Pancreas (tissue), 10 donors: ENCODE results near the gene TNFRSF8. TPM values are rescaled to one million over a fixed set of nuclear protein-coding genes. Genes with fewer than 3 reads are reported as not detected.
"Not testable (repeated sequence)": the region's sequence is repeated elsewhere in the genome, so short reads cannot be mapped to it uniquely, and the experiment has no call there.

ENCODE experiments used
- ATAC-seq, 4 donors: fragments of 200-7000 bp; cut with Tn5 transposase; one replicate each; pipeline versions ENCODE4 v1.8.0 to v1.9.1; 2020; ENCODE audit warnings: mild to moderate bottlenecking in 4 of 4, moderate library complexity in 4 of 4
- DNase-seq, 6 donors: peaks; one replicate each; pipeline ENCODE4 v3.0.0-alpha.2; 2020
- FAIRE-seq: peaks from 2 replicates; lab custom pipeline; 2012; peaks lifted over from hg19 to GRCh38; lab: Jason Lieb, UNC
- H3K27ac ChIP-seq, 4 donors: fragments of 200-600 bp; sonication (generic); 1 replicate in 3 of 4; 2 replicates in 1 of 4; pipeline versions ENCODE4 v1.5.0 to v1.8.0; 2020
- H3K27me3 ChIP-seq, 4 donors: fragments of 200-600 bp; one replicate each; pipeline ENCODE4 v1.8.0; 2021
- H3K36me3 ChIP-seq, 3 donors: fragments of 200-600 bp; sonication (generic) in 1 of 3; one replicate each; pipeline versions ENCODE4 v1.5.0 to v1.8.0; 2020 to 2021
- H3K4me1 ChIP-seq, 3 donors: fragments of 200-600 bp; one replicate each; pipeline ENCODE4 v1.8.0; 2021
- H3K4me3 ChIP-seq, 4 donors: fragments of 200-600 bp; sonication (generic) in 2 of 4; one replicate each; pipeline versions ENCODE4 v1.5.0 to v1.8.0; 2020 to 2021
- H3K9me3 ChIP-seq, 4 donors: fragments of 200-600 bp; one replicate each; pipeline ENCODE4 v1.8.0; 2021
- CTCF ChIP-seq, 4 donors: fragments of 200-600 bp; sonication (generic) in 3 of 4; IDR thresholded peaks; one replicate each; pipeline versions ENCODE4 v1.5.0 to v1.8.0; 2021; ENCODE audit warnings: antibody characterized with exemption in 4 of 4
- WGBS, 2 donors: extraction: QIAGEN DNeasy Blood & Tissue Kit; methylation state at CpG; one replicate each; pipeline ENCODE4 v1.1.7; 2013; 5-methylcytosine and 5-hydroxymethylcytosine counted together
- intact Hi-C, 3 donors: fragments of 100-400 bp; cut with DNase I; formaldehyde crosslinking; loops; one replicate each; pipeline versions ENCODE4 v1.11.1 to v1.14.2; 2022
- polyA plus RNA-seq, 2 donors: library from polyadenylated mRNA; stranded (reverse); fragments of 200-250 nt; gene quantifications; one replicate each; pipeline ENCODE4 v1.2.3, GENCODE V29; 2013
- total RNA-seq, 6 donors: library from RNA; stranded (reverse); fragmentation: NEBNext Ultra II Directional in 4 of 6; extraction: Animal tissue kit (Norgen Biotek cat#: 25700) in 4 of 6; gene quantifications; one replicate each; pipeline versions ENCODE4 v1.2.1 to v1.2.4, GENCODE V29; 2021 to 2023
- donor health status: healthy with polysubstance abuse.
- donor health status: DM: no; HTN: no; CAD: no; lungs with moderate emphysema.
- donor health status: DM: no; HTN: no; CAD: no.
- donor health status: control.
- donor health status: control.
- donor health status: Bipolar disorder and iron deficiency.
- donor health status: DM: yes; HTN: yes; CAD: no.
- donor health status: DM: no; HTN: no; CAD: no.
- donor health status: DM: no; HTN: no; CAD: no.
- donor health status: DM: yes; HTN: yes; CAD: no.

The TNFRSF8 gene
- total and polyA plus RNA-seq, 8 donors: 0.08 to 0.72 (median 0.25) TPM; not detected in 1

- Histone ChIP-seq H3K9me3 (no peaks in the 10 kb centered on the region), H3K27me3 (no peaks in the 10 kb centered on the region), H3K4me3 (no peak overlapping the region), H3K27ac (no peak overlapping the region), H3K4me1 (no peaks in the 10 kb centered on the region), H3K36me3 (no peaks in the 10 kb centered on the region)
- DNase-seq: no peak
- no peak for FAIRE-seq
- 52 to 56% methylated on average over 17 of the region's 17 CpGs for WGBS, 2 donors
- no peak for ATAC-seq
- intact Hi-C loops: no loop called here
- TF ChIP-seq CTCF (IDR thresholded peaks at IDR 0.05): no peak
These were observed 24.5 kb upstream of the TNFRSF8 start for GRCh38 chr1:12038356-12039163.

GRCh38 chr1:12039164-12039525 is 24.0 kb upstream of the TNFRSF8 start:
- no peaks in the 10 kb centered on the region for H3K27me3 ChIP-seq
- DNase-seq: no peak
- H3K36me3 ChIP-seq: no peaks in the 10 kb centered on the region
- no peak overlapping the region for H3K27ac ChIP-seq
- H3K4me3 ChIP-seq: no peak overlapping the region
- FAIRE-seq: no peak
- no peak for TF ChIP-seq CTCF (IDR thresholded peaks at IDR 0.05)
- ATAC-seq: no peak
- intact Hi-C loops: no loop called here
- WGBS, 2 donors: 26 to 57% methylated on average over 2 of the region's 2 CpGs
- no peaks in the 10 kb centered on the region for H3K9me3 ChIP-seq
- no peaks in the 10 kb centered on the region for H3K4me1 ChIP-seq

DNA sequence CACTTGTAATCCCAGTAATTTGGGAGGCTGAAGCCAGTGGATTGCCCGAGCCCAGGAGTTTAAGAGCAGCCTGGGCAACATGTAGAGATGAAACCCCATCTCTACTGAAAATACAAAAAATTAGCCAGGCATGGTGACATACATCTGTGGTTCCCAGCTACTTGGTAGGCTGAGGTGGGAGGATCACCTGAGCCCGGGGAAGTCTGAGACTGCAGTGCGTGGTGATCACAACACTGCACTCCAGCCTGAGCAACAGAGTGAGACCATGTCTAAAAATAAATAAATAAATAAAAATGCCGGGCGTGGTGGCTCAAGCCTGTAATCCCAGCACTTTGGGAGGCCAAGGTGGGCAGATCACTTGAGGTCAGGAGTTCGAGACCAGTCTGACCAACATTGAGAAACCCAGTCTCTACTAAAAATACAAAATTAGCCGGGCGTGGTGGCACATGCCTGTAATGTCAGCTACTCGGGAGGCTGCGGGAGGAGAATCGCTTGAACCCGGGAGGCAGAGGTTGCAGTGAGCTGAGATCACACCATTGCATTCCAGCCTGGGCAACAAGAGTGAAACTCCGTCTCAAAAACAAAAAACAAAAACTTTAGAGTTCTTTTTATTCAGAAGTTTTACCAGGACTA is 23.2 kb upstream of the TNFRSF8 start:
- H3K4me3 ChIP-seq, H3K9me3 ChIP-seq, H3K27ac ChIP-seq, FAIRE-seq, H3K36me3 ChIP-seq, H3K27me3 ChIP-seq, intact Hi-C loops, ATAC-seq, H3K4me1 ChIP-seq, DNase-seq: not testable (repeated sequence)
- WGBS, 2 donors: 78 to 88% methylated on average over 13 of the region's 13 CpGs

DNA sequence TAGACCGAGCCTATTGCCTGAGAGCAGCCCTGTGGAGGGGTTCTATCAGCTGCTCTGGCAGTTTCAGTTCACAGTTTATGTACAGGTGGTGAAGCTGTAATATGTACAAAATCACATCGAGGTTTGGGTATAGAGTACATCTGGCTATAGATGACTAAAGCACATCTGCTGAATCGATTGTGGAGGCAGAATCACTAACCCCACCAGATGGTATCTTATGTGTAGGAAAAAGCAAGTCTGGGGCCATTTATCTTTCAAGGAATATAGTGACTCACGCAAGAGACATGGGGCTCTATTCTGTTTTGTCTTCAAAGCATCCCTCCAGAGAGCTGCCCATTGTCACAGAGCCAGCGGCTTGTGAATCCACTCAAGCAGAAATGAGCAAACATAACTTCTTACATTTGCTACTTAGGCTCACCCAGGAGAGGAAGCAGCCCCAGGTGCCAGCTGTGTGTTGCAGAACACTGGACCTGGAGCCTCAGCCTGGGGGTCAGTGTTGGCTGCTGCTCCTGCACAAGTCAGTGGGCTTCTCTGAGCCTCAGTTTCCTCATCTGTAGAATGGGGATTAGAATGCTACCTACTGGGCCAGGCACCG is 22.5 kb upstream of the TNFRSF8 start:
- no peak for DNase-seq
- Histone ChIP-seq H3K27me3 (no peaks in the 10 kb centered on the region), H3K4me1 (no peaks in the 10 kb centered on the region), H3K9me3 (no peaks in the 10 kb centered on the region), H3K36me3 (no peaks in the 10 kb centered on the region), H3K27ac (no peak overlapping the region), H3K4me3 (no peak overlapping the region)
- ATAC-seq: peak in 1 of 4 donors; percentile 25
- TF ChIP-seq CTCF (IDR thresholded peaks at IDR 0.05): no peak
- WGBS, 2 donors: 64 to 76% methylated on average over 6 of the region's 6 CpGs
- FAIRE-seq: no peak
- intact Hi-C loops: no loop called here

DNA sequence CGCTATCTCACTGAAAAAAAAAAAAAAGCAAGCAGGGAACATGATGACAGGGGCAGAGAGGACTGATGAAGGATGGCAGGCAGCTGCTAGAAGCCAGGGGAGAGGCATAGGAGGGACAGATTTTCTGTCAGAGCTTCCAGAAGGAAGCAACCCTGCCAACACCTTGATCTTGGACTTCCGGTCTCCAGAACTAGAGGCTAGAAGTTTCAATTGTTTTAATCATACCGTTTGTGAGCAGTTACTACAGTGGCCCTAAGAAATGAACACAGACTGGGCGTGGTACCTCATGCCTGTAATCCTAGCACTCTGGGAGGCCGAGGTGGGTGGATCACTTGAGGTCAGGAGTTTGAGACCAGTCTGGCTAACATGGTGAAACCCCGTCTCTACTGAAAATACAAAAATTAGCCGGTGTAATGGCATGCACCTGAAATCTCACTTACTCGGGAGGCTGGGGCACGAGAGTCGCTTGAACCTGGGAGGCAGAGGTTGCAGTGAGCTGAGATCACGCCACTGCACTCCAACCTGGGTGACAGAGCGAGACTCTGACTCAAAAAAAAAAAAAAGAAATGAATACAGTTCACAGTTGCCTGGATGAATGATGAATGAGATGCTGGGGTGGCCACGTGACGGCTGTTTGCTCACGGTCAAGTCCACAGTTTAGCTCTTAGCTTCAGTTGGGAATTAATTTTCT is 18.8 kb upstream of the TNFRSF8 start:
- H3K9me3 ChIP-seq, DNase-seq, H3K4me1 ChIP-seq, H3K27ac ChIP-seq, H3K4me3 ChIP-seq, H3K36me3 ChIP-seq, intact Hi-C loops, FAIRE-seq, H3K27me3 ChIP-seq: not testable (repeated sequence)
- ATAC-seq: peak; percentile 28 to 66 (median 46)
- 39 to 44% methylated on average over 15 of the region's 15 CpGs for WGBS, 2 donors
